Transverse colon (tissue), 4 donors: ENCODE results near the gene ADGRB3. TPM values are rescaled to one million over a fixed set of nuclear protein-coding genes. Genes with fewer than 3 reads are reported as not detected.
"Not testable (repeated sequence)": the region's sequence is repeated elsewhere in the genome, so short reads cannot be mapped to it uniquely, and the experiment has no call there.

Experiments
- DNase-seq: peaks from one replicate; pipeline ENCODE4 v3.0.0-alpha.2; 2019
- H3K27ac ChIP-seq, 4 donors: fragments of 200-600 bp; sonication (generic); 2 replicates each; pipeline ENCODE4 v1.5.1; 2016 to 2018; ENCODE audit warnings: inconsistent platforms in 4 of 4
- H3K27me3 ChIP-seq: fragments of 200-600 bp; sonication (generic); 2 replicates; pipeline ENCODE4 v1.5.1; 2017; ENCODE audit warnings: inconsistent platforms
- H3K36me3 ChIP-seq, 4 donors: fragments of 200-600 bp; sonication (generic); 2 replicates each; pipeline ENCODE4 v1.5.1; 2017 to 2019; ENCODE audit warnings: inconsistent platforms in 4 of 4
- H3K4me1 ChIP-seq, 4 donors: fragments of 200-600 bp; sonication (generic); 2 replicates each; pipeline ENCODE4 v1.5.1; 2017 to 2020; ENCODE audit warnings: inconsistent platforms in 4 of 4
- H3K4me3 ChIP-seq, 4 donors: fragments of 200-600 bp; sonication (generic); 1 replicate in 1 of 4; 2 replicates in 3 of 4; pipeline versions ENCODE4 v1.5.1 to v1.6.1; 2017 to 2019; ENCODE audit warnings: inconsistent platforms in 4 of 4
- H3K9me3 ChIP-seq, 2 donors: fragments of 200-600 bp; sonication (generic); 2 replicates each; pipeline ENCODE4 v1.5.1; 2017 to 2019; ENCODE audit warnings: inconsistent platforms in 2 of 2
- EP300 ChIP-seq: sonication (generic); formaldehyde crosslinking; IDR thresholded peaks from one replicate; pipeline ENCODE4 v1.6.1; 2017; ENCODE audit warnings: antibody characterized with exemption, low read depth
- POLR2A ChIP-seq: fragments of 450-650 bp; IDR thresholded peaks from one replicate; pipeline ENCODE4 v1.6.1; 2016; ENCODE audit warnings: antibody characterized with exemption, mild to moderate bottlenecking, moderate library complexity
- POLR2AphosphoS5 ChIP-seq, 3 donors: sonication (generic); formaldehyde crosslinking; IDR thresholded peaks; one replicate each; pipeline ENCODE4 v1.6.1; 2016; ENCODE audit warnings: antibody characterized with exemption in 3 of 3
- WGBS, 2 donors: methylation state at CpG; one replicate each; pipeline ENCODE4 v1.1.5; 2018; ENCODE audit warnings: low coverage in 1 of 2; 5-methylcytosine and 5-hydroxymethylcytosine counted together
- in situ Hi-C, 4 donors: fragments of 200-750 bp; cut with MboI; loops; one replicate each; pipeline versions ENCODE4 v1.15.0 to v1.15.1; 2017; ENCODE audit warnings: low sequenced_read_pairs in 3 of 4, low pct_ligation_motif_present in 1 of 4, low pct_unique_long_range_greater_than_20kb in 1 of 4
- intact Hi-C: fragments of 100-400 bp; cut with DNase I; formaldehyde crosslinking; loops from one replicate; pipeline ENCODE4 v1.15.1; 2023; ENCODE audit warnings: low total_unique reads
- total RNA-seq, 4 donors: library from RNA; depleted of rRNA; stranded (reverse); fragments of >200 nt; gene quantifications; one replicate each; pipeline ENCODE4 v1.1.0, GENCODE V29; 2016
- TF ChIP-seq, protein P1 (sequence below), 5 experiments: fragments of 200-600 bp in 3 of 5; fragments of 450-650 bp in 2 of 5; sonication (generic) in 3 of 5; IDR thresholded peaks; 1 replicate in 2 of 5; 2 replicates in 3 of 5; pipeline ENCODE4 v1.5.1; 2016 to 2017; ENCODE audit warnings: antibody characterized with exemption in 5 of 5, inconsistent platforms in 3 of 5, mild to moderate bottlenecking in 2 of 5, moderate library complexity in 1 of 5

Gene ADGRB3
- total RNA-seq, 4 donors from 2014 or later, result 0.37 to 20.5 (median 2.2) TPM

DNA sequence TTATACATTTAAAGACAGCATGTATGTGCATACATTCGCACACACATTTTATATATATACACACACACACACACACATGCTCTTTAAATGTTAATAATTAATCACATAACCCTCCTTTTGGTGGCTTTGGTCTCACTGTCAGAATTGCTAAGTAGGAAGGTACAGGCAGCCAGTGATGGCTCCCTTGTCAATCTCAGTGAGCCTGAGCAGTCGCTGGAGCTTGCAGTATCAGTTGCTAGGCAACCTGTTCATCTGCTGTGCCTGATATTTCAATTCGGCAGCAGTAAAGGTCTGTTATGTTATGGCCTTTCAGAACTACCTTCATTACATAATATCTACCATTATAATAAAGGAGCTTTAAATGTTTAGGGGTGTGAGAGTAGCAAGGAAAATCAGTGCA lies 787.4 kb downstream of the ADGRB3 start:
- Histone ChIP-seq H3K4me3 (no peak overlapping the region), H3K36me3 (no peaks in the 10 kb centered on the region), H3K9me3 (no peaks in the 10 kb centered on the region), H3K27ac (no peak overlapping the region), H3K27me3 (no peaks in the 10 kb centered on the region), H3K4me1 (no peaks in the 10 kb centered on the region)
- in situ Hi-C loops, result no loop called here
- no peak for DNase-seq
- no peak for TF ChIP-seq POLR2A
- TF ChIP-seq EP300, result no peak
- TF ChIP-seq, protein P1, sequence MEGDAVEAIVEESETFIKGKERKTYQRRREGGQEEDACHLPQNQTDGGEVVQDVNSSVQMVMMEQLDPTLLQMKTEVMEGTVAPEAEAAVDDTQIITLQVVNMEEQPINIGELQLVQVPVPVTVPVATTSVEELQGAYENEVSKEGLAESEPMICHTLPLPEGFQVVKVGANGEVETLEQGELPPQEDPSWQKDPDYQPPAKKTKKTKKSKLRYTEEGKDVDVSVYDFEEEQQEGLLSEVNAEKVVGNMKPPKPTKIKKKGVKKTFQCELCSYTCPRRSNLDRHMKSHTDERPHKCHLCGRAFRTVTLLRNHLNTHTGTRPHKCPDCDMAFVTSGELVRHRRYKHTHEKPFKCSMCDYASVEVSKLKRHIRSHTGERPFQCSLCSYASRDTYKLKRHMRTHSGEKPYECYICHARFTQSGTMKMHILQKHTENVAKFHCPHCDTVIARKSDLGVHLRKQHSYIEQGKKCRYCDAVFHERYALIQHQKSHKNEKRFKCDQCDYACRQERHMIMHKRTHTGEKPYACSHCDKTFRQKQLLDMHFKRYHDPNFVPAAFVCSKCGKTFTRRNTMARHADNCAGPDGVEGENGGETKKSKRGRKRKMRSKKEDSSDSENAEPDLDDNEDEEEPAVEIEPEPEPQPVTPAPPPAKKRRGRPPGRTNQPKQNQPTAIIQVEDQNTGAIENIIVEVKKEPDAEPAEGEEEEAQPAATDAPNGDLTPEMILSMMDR (IDR thresholded peaks at IDR 0.05), result no peak
- TF ChIP-seq POLR2AphosphoS5 (IDR thresholded peaks at IDR 0.05), result no peak
- intact Hi-C loops, result no loop called here
- WGBS, 2 donors, result 59% methylated on average over 3 of the region's 3 CpGs; no CpG with 5 or more reads in 1 of the 2 donors

DNA sequence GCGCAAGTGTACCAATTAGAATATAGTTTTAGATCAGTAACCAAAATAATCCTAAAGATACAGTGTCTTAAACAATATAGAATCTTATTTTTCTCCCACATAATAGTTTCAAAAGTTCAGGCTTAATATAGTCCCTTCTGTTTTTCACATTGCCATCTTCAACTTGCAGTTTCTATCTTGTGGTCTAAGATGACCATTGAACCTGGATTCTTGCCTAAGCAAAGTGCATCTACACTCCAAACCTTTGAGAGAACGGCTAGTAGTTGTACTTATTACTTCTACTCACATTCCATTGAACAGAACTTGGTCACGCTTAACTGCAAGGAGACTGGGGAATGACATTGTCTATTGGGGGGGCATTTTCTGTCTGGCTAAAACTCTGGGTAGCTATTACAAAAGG lies 788.7 kb downstream of the ADGRB3 start:
- no peaks in the 10 kb centered on the region for H3K4me1 ChIP-seq
- no peak for DNase-seq
- TF ChIP-seq POLR2A (no peak), POLR2AphosphoS5 (IDR thresholded peaks at IDR 0.05) (no peak), EP300 (no peak)
- TF ChIP-seq, protein P1 (IDR thresholded peaks at IDR 0.05), result no peak
- H3K27ac ChIP-seq, result no peak overlapping the region
- H3K4me3 ChIP-seq, result no peak overlapping the region
- H3K27me3 ChIP-seq, result no peaks in the 10 kb centered on the region
- no peaks in the 10 kb centered on the region for H3K9me3 ChIP-seq
- intact Hi-C loops (no loop called here), in situ Hi-C loops (no loop called here)
- H3K36me3 ChIP-seq, result no peaks in the 10 kb centered on the region
- 91% methylated on average over 3 of the region's 3 CpGs; no CpG with 5 or more reads in 1 of the 2 donors for WGBS, 2 donors

DNA sequence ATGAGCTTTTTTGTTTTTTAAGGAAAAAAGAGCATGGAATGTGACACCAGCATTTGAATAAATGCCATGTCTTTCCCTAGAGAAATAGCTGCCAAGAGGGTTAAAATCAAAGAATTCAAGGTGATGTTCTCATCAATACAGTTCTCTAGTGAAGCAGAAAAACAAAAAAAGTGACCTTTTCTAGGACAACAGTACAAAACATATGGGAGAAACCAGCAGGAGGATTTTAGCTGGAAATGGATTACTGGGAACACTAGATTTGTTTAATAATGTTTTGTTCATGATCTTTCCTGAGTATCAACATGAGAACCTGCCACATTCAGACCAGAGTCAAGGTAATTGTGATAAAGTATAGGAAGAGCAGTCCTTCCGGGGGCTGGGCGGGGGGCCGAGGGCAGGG lies 789.5 kb downstream of the ADGRB3 start:
- H3K9me3 ChIP-seq, result no peaks in the 10 kb centered on the region
- H3K4me3 ChIP-seq, result no peak overlapping the region
- no peaks in the 10 kb centered on the region for H3K27me3 ChIP-seq
- TF ChIP-seq EP300 (no peak), POLR2A (no peak), POLR2AphosphoS5 (IDR thresholded peaks at IDR 0.05) (no peak)
- TF ChIP-seq, protein P1 (IDR thresholded peaks at IDR 0.05), result no peak
- DNase-seq, result no peak
- no peaks in the 10 kb centered on the region for H3K4me1 ChIP-seq
- no peak overlapping the region for H3K27ac ChIP-seq
- in situ Hi-C loops (no loop called here), intact Hi-C loops (no loop called here)
- H3K36me3 ChIP-seq, result no peaks in the 10 kb centered on the region
- 56 to 68% methylated on average over 3 of the region's 3 CpGs for WGBS, 2 donors

DNA sequence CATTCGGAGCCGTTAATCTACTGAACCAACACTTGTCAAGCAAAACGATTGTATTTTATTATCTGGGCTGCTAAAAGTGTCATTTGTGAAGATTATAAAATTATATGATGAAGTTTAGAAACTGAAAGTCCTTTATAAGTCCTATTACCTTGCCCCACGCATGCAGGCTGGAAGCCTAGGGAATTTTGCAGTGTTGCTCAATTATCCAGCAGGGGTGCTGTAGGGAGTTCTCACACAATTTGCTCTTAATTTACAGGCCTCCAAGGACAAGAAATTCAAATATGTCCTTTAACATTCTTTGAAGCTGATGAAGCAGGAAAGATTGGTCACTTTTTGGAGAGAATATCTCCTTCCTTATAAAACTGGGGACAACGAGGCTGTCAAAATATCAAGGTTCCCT lies 792.8 kb downstream of the ADGRB3 start:
- WGBS, 2 donors, result 58 to 66% methylated on average over 4 to 5 of the region's 5 CpGs
- in situ Hi-C loops (no loop called here), intact Hi-C loops (no loop called here)
- no peak overlapping the region for H3K27ac ChIP-seq
- TF ChIP-seq POLR2AphosphoS5 (IDR thresholded peaks at IDR 0.05) (no peak), EP300 (no peak), POLR2A (no peak)
- TF ChIP-seq, protein P1 (IDR thresholded peaks at IDR 0.05), result no peak
- H3K9me3 ChIP-seq, result no peaks in the 10 kb centered on the region
- DNase-seq, result no peak
- no peaks in the 10 kb centered on the region for H3K4me1 ChIP-seq
- no peaks in the 10 kb centered on the region for H3K27me3 ChIP-seq
- no peak overlapping the region for H3K4me3 ChIP-seq
- no peaks in the 10 kb centered on the region for H3K36me3 ChIP-seq

DNA sequence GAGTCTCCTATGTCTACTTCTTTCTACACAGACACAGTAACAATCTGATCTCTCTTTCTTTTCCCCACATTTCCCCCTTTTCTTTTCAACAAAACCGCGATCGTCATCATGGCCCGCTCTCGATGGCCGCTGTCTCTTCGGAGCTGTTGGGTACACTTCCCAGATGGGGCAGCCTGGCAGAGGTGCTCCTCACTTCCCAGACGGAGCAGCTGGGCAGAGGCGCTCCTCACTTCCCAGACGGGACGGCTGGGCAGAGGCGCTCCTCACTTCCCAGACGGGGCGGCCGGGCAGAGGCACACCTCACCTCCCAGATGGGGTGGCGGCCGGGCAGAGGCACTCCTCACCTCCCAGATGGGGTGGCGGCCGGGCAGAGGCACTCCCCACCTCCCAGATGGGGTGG lies 797.1 kb downstream of the ADGRB3 start:
- in situ Hi-C loops, DNase-seq, H3K27ac ChIP-seq, H3K27me3 ChIP-seq, H3K9me3 ChIP-seq, H3K36me3 ChIP-seq, intact Hi-C loops, H3K4me1 ChIP-seq, H3K4me3 ChIP-seq: not testable (repeated sequence)
- WGBS, 2 donors, result 88% methylated on average over 18 of the region's 19 CpGs; no CpG with 5 or more reads in 1 of the 2 donors

DNA sequence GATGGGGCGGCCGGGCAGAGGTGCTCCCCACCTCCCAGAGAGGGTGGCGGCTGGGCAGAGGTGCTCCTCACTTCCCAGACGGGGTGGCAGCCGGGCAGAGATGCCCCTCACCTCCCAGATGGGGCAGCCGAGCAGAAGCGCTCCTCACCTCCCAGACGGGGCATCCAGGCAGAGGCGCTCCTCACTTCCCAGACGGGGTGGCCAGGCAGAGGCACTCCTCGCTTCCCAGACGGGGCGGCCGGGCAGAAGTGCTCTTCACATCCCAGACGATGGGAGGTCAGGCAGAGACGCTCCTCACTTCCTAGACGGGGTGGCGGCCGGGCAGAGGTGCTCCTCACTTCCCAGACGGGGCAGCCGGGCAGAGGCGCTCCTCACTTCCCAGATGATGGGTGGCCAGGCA lies 798.0 kb downstream of the ADGRB3 start:
- intact Hi-C loops, H3K9me3 ChIP-seq, in situ Hi-C loops, H3K27me3 ChIP-seq, H3K4me3 ChIP-seq, H3K27ac ChIP-seq, DNase-seq, H3K36me3 ChIP-seq, H3K4me1 ChIP-seq: not testable (repeated sequence)
- 81% methylated on average over 19 of the region's 22 CpGs; no CpG with 5 or more reads in 1 of the 2 donors for WGBS, 2 donors
